ENCODE data around the gene SLC25A23. TPM values are rescaled to one million over a fixed set of nuclear protein-coding genes. Genes with fewer than 3 reads are reported as not detected.

Gene SLC25A23
- total RNA-seq, 1 donor from 2014 or later = 41.8 TPM

GRCh38 chr19:6424939-6425731 lies 34.5 kb downstream of the SLC25A23 start:
- Histone ChIP-seq H3K27me3 (ENCODE audit: insufficient read depth, low read length) (no peaks in the 10 kb centered on the region), H3K79me2 (ENCODE audit: insufficient read depth, low read length) (peaks cover 40% of the 10 kb centered on the region), H3K27ac (ENCODE audit: low read depth, low read length) (peak overlapping the region; percentile 51), H3K4me3 (ENCODE audit: insufficient read depth, low read depth, low read length) (no peak overlapping the region), H3K9me3 (ENCODE audit: insufficient read depth, low read depth, low read length) (peaks cover 4% of the 10 kb centered on the region), H3K36me3 (ENCODE audit: insufficient read depth, low read length) (peaks cover 17% of the 10 kb centered on the region), H3K4me2 (ENCODE audit: low read length) (peak overlapping the region; percentile 1), H2AFZ (ENCODE audit: low read depth, low read length) (peak overlapping the region; percentile 75), H3K9ac (ENCODE audit: low read length) (no peak overlapping the region), H4K20me1 (ENCODE audit: insufficient read depth, low read length) (peaks cover 40% of the 10 kb centered on the region), H3K4me1 (ENCODE audit: insufficient read depth, low read length) (peaks cover 11% of the 10 kb centered on the region)
- peak overlapping the region; percentile 59 for H3K27ac Mint-ChIP-seq (ENCODE audit: unreplicated experiment)
- peaks cover 6% of the 10 kb centered on the region for H3K36me3 Mint-ChIP-seq (ENCODE audit: low read depth, unreplicated experiment)
- peak; percentile 97 for FAIRE-seq
- no peaks in the 10 kb centered on the region for H3K27me3 Mint-ChIP-seq (ENCODE audit: low read depth, unreplicated experiment)
- H3K4me1 Mint-ChIP-seq (ENCODE audit: low read depth, unreplicated experiment) = peaks cover 10% of the 10 kb centered on the region
- DNase-seq (ENCODE audit: low read depth) = peak; percentile 100
- H3K4me3 Mint-ChIP-seq (ENCODE audit: unreplicated experiment) = peak overlapping the region; percentile 81
- H3K9me3 Mint-ChIP-seq (ENCODE audit: unreplicated experiment) = peaks cover 3% of the 10 kb centered on the region
- TF ChIP-seq CTCF (IDR thresholded peaks at IDR 0.05; ENCODE audit: insufficient read depth, low read depth, low read length) = no peak

- peaks cover 22% of the 10 kb centered on the region for H3K36me3 ChIP-seq (ENCODE audit: insufficient read depth, low read length)
- DNase-seq (ENCODE audit: low read depth) (no peak), FAIRE-seq (no peak)
- no peaks in the 10 kb centered on the region for H3K27me3 ChIP-seq (ENCODE audit: insufficient read depth, low read length)
- peak within 1 kb of the TSS; percentile 51 for H3K27ac ChIP-seq (ENCODE audit: low read depth, low read length)
- Mint-ChIP-seq H3K4me1 (ENCODE audit: low read depth, unreplicated experiment) (peaks cover 10% of the 10 kb centered on the region), H3K9me3 (ENCODE audit: unreplicated experiment) (peaks cover 3% of the 10 kb centered on the region), H3K27ac (ENCODE audit: unreplicated experiment) (peak within 1 kb of the TSS; percentile 90), H3K27me3 (ENCODE audit: low read depth, unreplicated experiment) (no peaks in the 10 kb centered on the region), H3K4me3 (ENCODE audit: unreplicated experiment) (peak within 1 kb of the TSS; percentile 95), H3K36me3 (ENCODE audit: low read depth, unreplicated experiment) (peaks cover 6% of the 10 kb centered on the region)
- peaks cover 48% of the 10 kb centered on the region for H3K79me2 ChIP-seq (ENCODE audit: insufficient read depth, low read length)
- H3K4me2 ChIP-seq (ENCODE audit: low read length) = peak within 1 kb of the TSS; percentile 99
- H4K20me1 ChIP-seq (ENCODE audit: insufficient read depth, low read length) = peaks cover 47% of the 10 kb centered on the region
- TF ChIP-seq EZH2 (IDR thresholded peaks at IDR 0.05; ENCODE audit: insufficient read depth, low read length) (no peak), CTCF (IDR thresholded peaks at IDR 0.05; ENCODE audit: insufficient read depth, low read depth, low read length) (no peak)
- peak within 1 kb of the TSS; percentile 97 for H3K9ac ChIP-seq (ENCODE audit: low read length)
- H3K9me3 ChIP-seq (ENCODE audit: insufficient read depth, low read depth, low read length) = peaks cover 4% of the 10 kb centered on the region
- peak within 1 kb of the TSS; percentile 94 for H3K4me3 ChIP-seq (ENCODE audit: insufficient read depth, low read depth, low read length)
- peaks cover 11% of the 10 kb centered on the region for H3K4me1 ChIP-seq (ENCODE audit: insufficient read depth, low read length)
- H2AFZ ChIP-seq (ENCODE audit: low read depth, low read length) = peak within 1 kb of the TSS; percentile 75
Observed at GRCh38 chr19:6424195-6424938, 35.2 kb downstream of the SLC25A23 start, which contains the start of gene KHSRP. Gene KHSRP, minus strand, starts transcription at chr19:6424811. Its CDS starts 110 bp downstream, at chr19:6424701.

Data from astrocyte (in vitro differentiated cells and primary cell).